Smooth muscle cell (in vitro differentiated cells): ENCODE results near the gene PIGV. TPM values are rescaled to one million over a fixed set of nuclear protein-coding genes. Genes with fewer than 3 reads are reported as not detected.

Experiments used
- DNase-seq: peaks from one replicate; lab custom pipeline; 2025; ENCODE audit not compliant: unreplicated experiment; lab: John Stamatoyannopoulos, UW
- H2AFZ ChIP-seq: fragments of 200-600 bp; sonication (generic); 2 replicates; pipeline ENCODE4 v1.6.0; 2016; ENCODE audit warnings: antibody characterized with exemption, low read depth, mild to moderate bottlenecking
- H3F3A ChIP-seq: fragments of 200-600 bp; sonication (generic); 2 replicates; pipeline ENCODE4 v1.6.0; 2017; ENCODE audit warnings: antibody characterized with exemption, low read depth
- H3K27ac ChIP-seq: fragments of 200-600 bp; sonication (generic); 2 replicates; pipeline ENCODE4 v1.5.1; 2016; ENCODE audit warnings: low read depth, mild to moderate bottlenecking
- H3K27me3 ChIP-seq: fragments of 200-600 bp; sonication (generic); 2 replicates; pipeline ENCODE4 v1.6.1; 2016; ENCODE audit warnings: low read depth, mild to moderate bottlenecking
- H3K36me3 ChIP-seq: fragments of 200-600 bp; sonication (generic); 2 replicates; pipeline ENCODE4 v1.5.1; 2016; ENCODE audit warnings: low read depth
- H3K4me1 ChIP-seq: fragments of 200-600 bp; sonication (generic); 2 replicates; pipeline ENCODE4 v1.5.1; 2016; ENCODE audit warnings: low read depth
- H3K4me2 ChIP-seq: fragments of 200-600 bp; sonication (generic); 2 replicates; pipeline ENCODE4 v1.6.0; 2016; ENCODE audit warnings: mild to moderate bottlenecking
- H3K4me3 ChIP-seq: fragments of 200-600 bp; sonication (generic); 2 replicates; pipeline ENCODE4 v1.5.1; 2016; ENCODE audit warnings: mild to moderate bottlenecking
- H3K79me2 ChIP-seq: fragments of 200-600 bp; sonication (generic); 2 replicates; pipeline ENCODE4 v1.6.0; 2016; ENCODE audit warnings: low read depth, mild to moderate bottlenecking
- H3K9ac ChIP-seq: fragments of 200-600 bp; sonication (generic); 2 replicates; pipeline ENCODE4 v1.6.0; 2016; ENCODE audit warnings: low read depth
- H3K9me3 ChIP-seq: fragments of 200-600 bp; sonication (generic); replicated peaks from 2 replicates; pipeline ENCODE4 v1.5.1; 2016; ENCODE audit warnings: low read depth
- H4K20me1 ChIP-seq: fragments of 200-600 bp; sonication (generic); 2 replicates; pipeline ENCODE4 v1.6.0; 2016; ENCODE audit warnings: low read depth
- CTCF ChIP-seq: fragments of 200-600 bp; sonication (generic); IDR thresholded peaks from 2 replicates; pipeline ENCODE4 v1.5.1; 2017; ENCODE audit warnings: borderline replicate concordance, mild to moderate bottlenecking, antibody characterized with exemption; ENCODE audit not compliant: insufficient read depth, poor library complexity, severe bottlenecking
- WGBS: methylation state at CpG from one replicate; pipeline ENCODE4 v1.1.7; 2016; ENCODE audit warnings: low lambda C conversion rate; 5-methylcytosine and 5-hydroxymethylcytosine counted together
- polyA plus RNA-seq: library from polyadenylated mRNA; unstranded; fragments of >200 nt; fragmentation: Nextera tagmentation; extraction: Ambion mirVana; gene quantifications from 2 replicates; pipeline ENCODE4 v1.2.1, GENCODE V29; 2016
- total RNA-seq: library from RNA; depleted of rRNA; stranded (reverse); fragments of >200 nt; gene quantifications from 2 replicates; pipeline ENCODE4 v1.2.3, GENCODE V29; 2014

PIGV gene
- total and polyA plus RNA-seq, 2 experiments from 2014 or later: 8.7 to 9.9 TPM

- WGBS: 53% methylated on average over 5 of the region's 5 CpGs
- no peak for TF ChIP-seq CTCF
- Histone ChIP-seq H3F3A (peaks cover 44% of the 10 kb centered on the region), H3K36me3 (no peaks in the 10 kb centered on the region), H3K4me3 (no peak overlapping the region), H3K9ac (no peak overlapping the region), H3K27ac (peak overlapping the region; percentile 92), H3K4me2 (peak overlapping the region; percentile 73), H3K79me2 (peaks cover 80% of the 10 kb centered on the region), H2AFZ (no peak overlapping the region), H3K27me3 (no peaks in the 10 kb centered on the region), H4K20me1 (peaks cover 99% of the 10 kb centered on the region), H3K4me1 (peaks cover 9% of the 10 kb centered on the region), H3K9me3 (no peaks in the 10 kb centered on the region)
- DNase-seq: no peak
Measured at GRCh38 chr1:26745191-26745590, 42.6 kb upstream of the PIGV start.

- 96% methylated on average over 5 of the region's 5 CpGs for WGBS
- H3K9me3 ChIP-seq: no peaks in the 10 kb centered on the region
- H3K4me3 ChIP-seq: no peak overlapping the region
- peaks cover 9% of the 10 kb centered on the region for H3K4me1 ChIP-seq
- no peak overlapping the region for H3K4me2 ChIP-seq
- no peaks in the 10 kb centered on the region for H3K27me3 ChIP-seq
- no peak overlapping the region for H3K27ac ChIP-seq
- H3K36me3 ChIP-seq: no peaks in the 10 kb centered on the region
- H3K9ac ChIP-seq: no peak overlapping the region
- peaks cover 99% of the 10 kb centered on the region for H4K20me1 ChIP-seq
- no peak for TF ChIP-seq CTCF
- H3F3A ChIP-seq: peaks cover 35% of the 10 kb centered on the region
- H2AFZ ChIP-seq: no peak overlapping the region
- DNase-seq: no peak
- H3K79me2 ChIP-seq: peaks cover 80% of the 10 kb centered on the region
Measured at GRCh38 chr1:26747048-26747447, 40.7 kb upstream of the PIGV start.

DNA sequence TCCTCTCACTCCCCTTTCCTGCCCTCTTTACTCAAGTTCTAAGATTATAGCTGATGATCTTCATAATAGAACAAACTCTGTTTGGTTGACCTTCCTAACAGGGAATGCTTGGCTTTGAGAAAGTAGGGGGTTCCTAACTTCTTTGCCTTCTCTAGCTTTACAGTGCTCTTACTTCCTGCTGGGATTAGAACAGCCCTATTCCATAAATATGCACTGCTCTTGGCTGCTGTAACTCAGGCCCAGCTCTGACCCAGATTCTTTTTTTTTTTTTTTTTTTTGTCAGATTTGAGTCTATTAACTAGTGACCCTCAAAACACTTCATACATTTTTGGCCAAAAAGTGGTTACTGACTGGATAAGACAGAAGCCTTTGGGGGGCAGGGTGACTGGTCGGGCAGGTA is 39.4 kb upstream of the PIGV start:
- DNase-seq: no peak
- Histone ChIP-seq H3K27me3 (no peaks in the 10 kb centered on the region), H3K4me1 (peaks cover 9% of the 10 kb centered on the region), H3K27ac (peak overlapping the region; percentile 13), H3K36me3 (peaks cover 8% of the 10 kb centered on the region), H2AFZ (no peak overlapping the region), H3K9me3 (no peaks in the 10 kb centered on the region), H3K9ac (no peak overlapping the region), H4K20me1 (peaks cover 99% of the 10 kb centered on the region), H3F3A (peaks cover 22% of the 10 kb centered on the region), H3K4me3 (no peak overlapping the region), H3K4me2 (no peak overlapping the region), H3K79me2 (peaks cover 82% of the 10 kb centered on the region)
- TF ChIP-seq CTCF: no peak
- WGBS: 88% methylated on average over 1 of the region's 1 CpG

GRCh38 chr1:26749458-26749857 is 38.3 kb upstream of the PIGV start:
- Histone ChIP-seq H2AFZ (no peak overlapping the region), H3K9ac (no peak overlapping the region), H4K20me1 (peaks cover 99% of the 10 kb centered on the region), H3K36me3 (peaks cover 13% of the 10 kb centered on the region), H3K4me2 (no peak overlapping the region), H3K27ac (no peak overlapping the region), H3K4me3 (no peak overlapping the region), H3K27me3 (no peaks in the 10 kb centered on the region), H3F3A (peaks cover 17% of the 10 kb centered on the region), H3K9me3 (no peaks in the 10 kb centered on the region), H3K4me1 (peaks cover 5% of the 10 kb centered on the region), H3K79me2 (peaks cover 92% of the 10 kb centered on the region)
- no peak for DNase-seq
- no peak for TF ChIP-seq CTCF
- 99% methylated on average over 5 of the region's 5 CpGs for WGBS
